ENCODE measurements around the gene ADGRL3. TPM values are rescaled to one million over a fixed set of nuclear protein-coding genes. Genes with fewer than 3 reads are reported as not detected.

ADGRL3 gene
- total RNA-seq, 3 donors from 2014 or later, result 4.3 to 10.8 (median 4.3) TPM

DNA sequence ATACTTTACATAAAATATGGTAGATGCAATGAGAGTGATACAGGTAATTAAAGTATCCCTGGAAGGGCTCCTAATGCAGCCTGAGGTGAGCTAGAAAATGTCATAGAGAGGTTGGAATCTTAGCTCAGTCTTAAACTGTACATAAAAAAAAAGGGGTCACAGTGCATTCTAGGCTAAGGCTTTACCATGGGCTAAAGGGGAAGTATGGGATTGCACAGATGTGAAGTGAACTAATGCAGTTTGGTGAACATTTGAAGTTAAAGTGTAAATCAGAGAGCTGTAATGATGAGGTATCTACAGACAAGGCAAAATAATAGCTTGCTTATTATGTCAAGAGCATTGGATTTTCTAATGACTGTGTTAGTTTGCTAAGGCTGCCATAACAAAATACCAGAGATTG lies 405.9 kb downstream of the ADGRL3 start:
- DNase-seq (no peak), ATAC-seq (no peak)
- TF ChIP-seq, protein P1, sequence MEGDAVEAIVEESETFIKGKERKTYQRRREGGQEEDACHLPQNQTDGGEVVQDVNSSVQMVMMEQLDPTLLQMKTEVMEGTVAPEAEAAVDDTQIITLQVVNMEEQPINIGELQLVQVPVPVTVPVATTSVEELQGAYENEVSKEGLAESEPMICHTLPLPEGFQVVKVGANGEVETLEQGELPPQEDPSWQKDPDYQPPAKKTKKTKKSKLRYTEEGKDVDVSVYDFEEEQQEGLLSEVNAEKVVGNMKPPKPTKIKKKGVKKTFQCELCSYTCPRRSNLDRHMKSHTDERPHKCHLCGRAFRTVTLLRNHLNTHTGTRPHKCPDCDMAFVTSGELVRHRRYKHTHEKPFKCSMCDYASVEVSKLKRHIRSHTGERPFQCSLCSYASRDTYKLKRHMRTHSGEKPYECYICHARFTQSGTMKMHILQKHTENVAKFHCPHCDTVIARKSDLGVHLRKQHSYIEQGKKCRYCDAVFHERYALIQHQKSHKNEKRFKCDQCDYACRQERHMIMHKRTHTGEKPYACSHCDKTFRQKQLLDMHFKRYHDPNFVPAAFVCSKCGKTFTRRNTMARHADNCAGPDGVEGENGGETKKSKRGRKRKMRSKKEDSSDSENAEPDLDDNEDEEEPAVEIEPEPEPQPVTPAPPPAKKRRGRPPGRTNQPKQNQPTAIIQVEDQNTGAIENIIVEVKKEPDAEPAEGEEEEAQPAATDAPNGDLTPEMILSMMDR (IDR thresholded peaks at IDR 0.05), result no peak
- intact Hi-C loops (cut with DNase I, micrococcal nuclease), result no loop called here
- Histone ChIP-seq H3K36me3 (ENCODE audit: low read depth) (no peaks in the 10 kb centered on the region), H3K4me1 (ENCODE audit: low read depth) (no peaks in the 10 kb centered on the region), H3K4me3 (no peak overlapping the region), H3K9me3 (no peaks in the 10 kb centered on the region)

DNA sequence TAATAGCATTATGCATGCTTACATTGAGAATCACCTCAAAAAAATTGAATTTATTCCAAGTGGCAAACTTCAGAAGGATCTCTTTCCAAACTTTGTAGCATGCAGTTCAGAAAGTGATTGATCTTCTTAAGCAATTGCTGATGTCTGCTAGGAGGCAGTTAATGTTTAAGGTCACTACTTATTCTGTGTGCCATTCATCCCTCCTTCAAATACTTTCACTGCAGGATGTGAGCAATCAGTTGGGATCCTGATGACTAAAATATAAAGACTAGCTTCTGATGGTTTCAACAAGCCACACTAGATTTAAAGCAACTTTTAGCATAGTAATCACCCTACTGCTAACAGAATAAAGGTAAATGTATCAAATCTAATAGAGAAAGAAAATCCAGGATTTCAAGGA lies 414.1 kb downstream of the ADGRL3 start:
- ATAC-seq (no peak), DNase-seq (no peak)
- Histone ChIP-seq H3K9me3 (no peaks in the 10 kb centered on the region), H3K4me1 (ENCODE audit: low read depth) (no peaks in the 10 kb centered on the region), H3K4me3 (no peak overlapping the region), H3K36me3 (ENCODE audit: low read depth) (no peaks in the 10 kb centered on the region)
- TF ChIP-seq, protein P1 (IDR thresholded peaks at IDR 0.05), result no peak
- intact Hi-C loops (cut with DNase I, micrococcal nuclease), result no loop called here

DNA sequence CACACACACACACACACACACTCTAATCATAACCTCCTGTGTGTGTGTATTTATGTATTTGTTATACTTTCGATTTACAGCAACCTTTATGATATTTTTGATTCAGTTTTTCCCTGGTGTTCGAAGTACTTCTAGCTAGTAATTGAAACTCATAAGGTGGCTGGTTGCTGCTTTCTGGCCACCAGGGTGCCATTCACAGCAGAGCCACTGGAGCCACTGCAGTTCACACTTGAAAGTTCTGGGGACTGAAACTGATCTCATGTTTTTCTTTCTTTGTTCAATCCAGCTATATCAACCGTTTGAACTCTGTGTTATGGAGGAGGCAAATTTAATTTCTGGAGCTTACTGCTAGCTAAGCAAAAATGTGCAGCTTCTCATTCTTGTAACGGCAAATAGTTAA lies 419.4 kb downstream of the ADGRL3 start:
- TF ChIP-seq, protein P1 (IDR thresholded peaks at IDR 0.05), result no peak
- ATAC-seq (no peak), DNase-seq (no peak)
- intact Hi-C loops (cut with DNase I, micrococcal nuclease), result no loop called here
- H3K4me1 ChIP-seq (ENCODE audit: low read depth), result no peaks in the 10 kb centered on the region
- no peaks in the 10 kb centered on the region for H3K9me3 ChIP-seq
- no peaks in the 10 kb centered on the region for H3K36me3 ChIP-seq (ENCODE audit: low read depth)
- no peak overlapping the region for H3K4me3 ChIP-seq

DNA sequence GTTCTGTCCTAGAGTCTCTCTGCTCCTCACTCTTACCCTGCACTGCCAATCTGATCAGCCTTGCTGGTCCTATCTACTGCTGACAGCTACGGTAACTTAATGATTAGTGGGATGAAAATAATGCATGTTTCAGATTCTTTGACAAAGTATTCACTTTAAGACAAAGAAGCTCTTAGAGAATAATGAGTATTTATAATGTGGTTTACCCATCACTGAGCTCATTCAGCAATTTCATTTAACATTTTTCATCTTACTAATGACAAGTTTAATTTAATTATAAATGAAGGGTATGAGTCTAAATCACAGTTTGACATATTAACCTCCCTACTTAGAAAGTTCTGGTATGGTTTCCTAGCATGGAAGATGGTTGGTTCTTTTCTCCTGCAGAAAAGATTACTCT lies 428.2 kb downstream of the ADGRL3 start:
- H3K4me1 ChIP-seq (ENCODE audit: low read depth), result peaks cover 6% of the 10 kb centered on the region
- H3K9me3 ChIP-seq, result no peaks in the 10 kb centered on the region
- DNase-seq (no peak), ATAC-seq (no peak)
- intact Hi-C loops (cut with DNase I, micrococcal nuclease), result no loop called here
- TF ChIP-seq, protein P1 (IDR thresholded peaks at IDR 0.05), result no peak
- no peaks in the 10 kb centered on the region for H3K36me3 ChIP-seq (ENCODE audit: low read depth)
- no peak overlapping the region for H3K4me3 ChIP-seq

DNA sequence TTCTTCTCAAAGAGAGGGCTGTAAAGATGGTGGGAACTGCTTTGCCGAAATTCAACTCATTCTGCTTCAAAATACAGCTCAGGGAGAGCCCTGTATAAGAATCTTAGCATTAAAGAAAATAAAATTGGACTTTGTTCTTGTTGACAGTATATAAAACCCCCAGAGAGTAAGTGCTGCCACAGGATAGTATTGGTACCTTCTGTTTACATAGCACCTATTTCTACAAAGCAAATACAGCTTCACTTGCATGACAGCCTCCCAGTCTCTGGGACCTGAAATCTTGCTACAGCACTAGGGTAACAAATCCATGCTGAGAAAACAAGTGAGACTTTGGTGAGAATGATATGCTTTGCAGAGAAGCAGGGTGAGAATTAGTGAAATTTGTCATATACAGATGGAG lies 428.6 kb downstream of the ADGRL3 start:
- Histone ChIP-seq H3K4me1 (ENCODE audit: low read depth) (peaks cover 6% of the 10 kb centered on the region), H3K36me3 (ENCODE audit: low read depth) (no peaks in the 10 kb centered on the region), H3K9me3 (no peaks in the 10 kb centered on the region), H3K4me3 (no peak overlapping the region)
- ATAC-seq (peak; percentile 64), DNase-seq (no peak)
- TF ChIP-seq, protein P1 (IDR thresholded peaks at IDR 0.05), result no peak
- intact Hi-C loops (cut with DNase I, micrococcal nuclease), result no loop called here

DNA sequence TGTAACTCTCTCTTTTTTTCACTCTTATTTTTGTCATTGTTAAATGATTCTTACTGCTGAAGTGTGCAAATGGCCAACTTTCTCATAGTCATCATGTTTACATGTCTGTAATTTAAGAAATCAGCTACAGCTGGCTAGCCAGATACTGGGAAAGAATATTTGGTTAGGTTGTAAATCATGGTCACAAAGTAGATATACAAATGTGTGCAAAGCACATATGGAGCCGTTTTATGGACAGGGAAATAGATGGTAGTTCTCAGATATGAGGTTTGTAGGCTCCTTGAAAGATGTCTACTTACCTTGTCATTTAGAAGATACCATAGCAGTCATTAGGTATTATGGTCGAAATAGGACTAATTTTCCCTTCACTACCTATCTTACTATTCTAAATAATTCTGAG lies 430.4 kb downstream of the ADGRL3 start:
- peaks cover 6% of the 10 kb centered on the region for H3K4me1 ChIP-seq (ENCODE audit: low read depth)
- intact Hi-C loops (cut with DNase I, micrococcal nuclease), result no loop called here
- TF ChIP-seq, protein P1 (IDR thresholded peaks at IDR 0.05), result no peak
- no peak for DNase-seq
- no peaks in the 10 kb centered on the region for H3K36me3 ChIP-seq (ENCODE audit: low read depth)
- peak; percentile 55 for ATAC-seq
- H3K4me3 ChIP-seq, result no peak overlapping the region
- H3K9me3 ChIP-seq, result no peaks in the 10 kb centered on the region
